Aorta (tissue), 5 donors: ENCODE measurements around the gene CFAP251. TPM values are rescaled to one million over a fixed set of nuclear protein-coding genes. Genes with fewer than 3 reads are reported as not detected.

ENCODE experiments used
- ATAC-seq: fragments of 200-7000 bp; cut with Tn5 transposase; one replicate; pipeline ENCODE4 v1.9.1; 2022; ENCODE audit warnings: moderate library complexity; ENCODE audit not compliant: low FRiP score
- DNase-seq, 2 donors: peaks; one replicate each; pipeline ENCODE4 v3.0.0-alpha.2; 2020
- H3K27ac ChIP-seq, 2 donors: one replicate each; pipeline ENCODE4 v1.5.1; 2013; ENCODE audit warnings: low read length in 2 of 2, mild to moderate bottlenecking in 2 of 2, moderate library complexity in 2 of 2, control low read depth in 1 of 2, inconsistent platforms in 1 of 2, low read depth in 1 of 2
- H3K27me3 ChIP-seq, 2 donors: one replicate each; pipeline ENCODE4 v1.6.1; 2013; ENCODE audit warnings: control low read depth in 1 of 2, low read length in 1 of 2, mild to moderate bottlenecking in 1 of 2, moderate library complexity in 1 of 2; ENCODE audit not compliant: insufficient read depth in 2 of 2, control insufficient read depth in 1 of 2
- H3K36me3 ChIP-seq, 2 donors: one replicate each; pipeline ENCODE4 v1.6.1; 2013; ENCODE audit warnings: control low read depth in 1 of 2, low read length in 1 of 2, mild to moderate bottlenecking in 1 of 2; ENCODE audit not compliant: insufficient read depth in 2 of 2, control insufficient read depth in 1 of 2
- H3K4me1 ChIP-seq, 2 donors: one replicate each; pipeline ENCODE4 v1.6.1; 2013; ENCODE audit warnings: low read length in 2 of 2, control low read depth in 1 of 2, mild to moderate bottlenecking in 1 of 2, moderate library complexity in 1 of 2; ENCODE audit not compliant: insufficient read depth in 2 of 2, control insufficient read depth in 1 of 2
- H3K4me3 ChIP-seq, 2 donors: one replicate each; pipeline ENCODE4 v1.5.1; 2013; ENCODE audit warnings: low read length in 2 of 2, control low read depth in 1 of 2, mild to moderate bottlenecking in 1 of 2
- H3K9me3 ChIP-seq: one replicate; pipeline ENCODE4 v1.6.1; 2013; ENCODE audit warnings: mild to moderate bottlenecking, low read length; ENCODE audit not compliant: control insufficient read depth
- WGBS, 2 donors: extraction: QIAGEN DNeasy Blood & Tissue Kit; methylation state at CpG; one replicate each; pipeline ENCODE4 v1.1.7; 2013; 5-methylcytosine and 5-hydroxymethylcytosine counted together
- intact Hi-C, 2 donors: fragments of 100-400 bp; cut with DNase I; formaldehyde crosslinking; loops; one replicate each; pipeline versions ENCODE4 v1.14.2 to v1.15.0; 2022
- polyA plus RNA-seq, 2 donors: library from polyadenylated mRNA; stranded (reverse); fragments of 200-250 nt; gene quantifications; one replicate each; pipeline ENCODE4 v1.2.3, GENCODE V29; 2013
- total RNA-seq, 2 donors: library from RNA; stranded (reverse); fragmentation: NEBNext Ultra II Directional; extraction: Animal tissue kit (Norgen Biotek cat#: 25700); gene quantifications; one replicate each; pipeline ENCODE4 v1.2.1, GENCODE V29; 2021
- donor health status: healthy with polysubstance abuse.
- donor health status: Bipolar disorder and iron deficiency.
- donor health status: DM: no; HTN: no; CAD: no.
- donor health status: DM: no; HTN: no; CAD: no.
- donor health status: DM: yes; HTN: yes; CAD: no.

CFAP251 gene
- total and polyA plus RNA-seq, 4 donors: 0.88 to 3.9 (median 2.2) TPM

DNA sequence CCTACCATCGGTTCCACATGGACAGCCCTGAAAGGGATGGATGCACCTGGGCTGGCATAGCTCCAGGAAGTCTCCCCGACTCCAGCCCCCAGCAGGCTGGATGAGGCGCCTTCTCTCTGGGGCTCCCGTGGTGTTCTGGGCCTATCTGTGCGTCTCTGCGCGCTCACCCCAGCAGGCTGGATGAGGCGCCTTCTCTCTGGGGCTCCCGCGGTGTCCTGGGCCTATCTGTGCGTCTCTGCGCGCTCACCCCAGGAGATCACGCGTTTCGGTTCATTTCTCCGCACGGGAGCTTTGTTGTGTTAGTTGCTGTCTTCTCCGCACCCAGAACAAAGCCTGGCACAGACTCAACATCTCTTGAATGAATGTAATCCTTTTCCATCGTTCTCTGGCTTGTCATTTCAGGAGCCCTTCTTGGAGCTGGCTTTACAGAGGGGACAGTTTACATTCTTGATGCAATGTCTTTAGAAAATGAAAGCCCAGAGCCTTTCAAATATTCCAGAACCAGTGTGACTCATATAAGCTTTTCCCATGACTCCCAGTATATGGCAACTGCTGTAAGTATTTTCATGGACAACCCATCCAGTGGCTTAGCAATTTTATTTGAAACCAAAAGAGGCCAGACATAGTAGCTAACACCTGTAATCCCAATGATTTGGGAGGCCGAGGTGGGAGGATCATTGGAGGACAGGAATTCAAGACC, 40.3 kb downstream of the CFAP251 start:
- ATAC-seq (no peak), DNase-seq (no peak)
- Histone ChIP-seq H3K9me3 (no peaks in the 10 kb centered on the region), H3K27ac (no peak overlapping the region), H3K27me3 (no peaks in the 10 kb centered on the region), H3K4me1 (no peaks in the 10 kb centered on the region), H3K4me3 (no peak overlapping the region), H3K36me3 (no peaks in the 10 kb centered on the region)
- WGBS, 2 donors: 75 to 78% methylated on average over 21 of the region's 21 CpGs
- intact Hi-C loops: no loop called here

DNA sequence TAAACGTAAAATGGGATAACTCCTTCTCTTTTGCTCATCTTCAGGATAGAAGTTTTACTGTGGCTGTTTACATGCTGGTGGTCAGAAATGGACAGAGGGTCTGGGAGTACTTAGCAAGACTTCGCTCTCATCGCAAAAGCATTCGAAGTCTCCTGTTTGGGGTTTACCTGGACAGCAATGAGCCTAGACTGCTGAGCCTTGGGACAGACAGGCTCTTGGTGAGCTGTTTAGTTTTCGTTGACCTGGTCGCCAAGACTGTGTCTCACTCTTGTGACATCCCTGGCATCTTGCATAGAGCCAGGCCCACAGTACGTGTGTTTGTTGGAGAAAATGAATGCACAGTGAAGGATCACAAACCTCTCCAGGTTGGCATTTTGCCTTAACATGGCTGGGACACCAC, 42.1 kb downstream of the CFAP251 start:
- ATAC-seq (no peak), DNase-seq (no peak)
- intact Hi-C loops: no loop called here
- Histone ChIP-seq H3K36me3 (no peaks in the 10 kb centered on the region), H3K9me3 (no peaks in the 10 kb centered on the region), H3K4me1 (no peaks in the 10 kb centered on the region), H3K27me3 (no peaks in the 10 kb centered on the region), H3K27ac (no peak overlapping the region), H3K4me3 (no peak overlapping the region)
- WGBS, 2 donors: 95 to 97% methylated on average over 7 of the region's 7 CpGs

DNA sequence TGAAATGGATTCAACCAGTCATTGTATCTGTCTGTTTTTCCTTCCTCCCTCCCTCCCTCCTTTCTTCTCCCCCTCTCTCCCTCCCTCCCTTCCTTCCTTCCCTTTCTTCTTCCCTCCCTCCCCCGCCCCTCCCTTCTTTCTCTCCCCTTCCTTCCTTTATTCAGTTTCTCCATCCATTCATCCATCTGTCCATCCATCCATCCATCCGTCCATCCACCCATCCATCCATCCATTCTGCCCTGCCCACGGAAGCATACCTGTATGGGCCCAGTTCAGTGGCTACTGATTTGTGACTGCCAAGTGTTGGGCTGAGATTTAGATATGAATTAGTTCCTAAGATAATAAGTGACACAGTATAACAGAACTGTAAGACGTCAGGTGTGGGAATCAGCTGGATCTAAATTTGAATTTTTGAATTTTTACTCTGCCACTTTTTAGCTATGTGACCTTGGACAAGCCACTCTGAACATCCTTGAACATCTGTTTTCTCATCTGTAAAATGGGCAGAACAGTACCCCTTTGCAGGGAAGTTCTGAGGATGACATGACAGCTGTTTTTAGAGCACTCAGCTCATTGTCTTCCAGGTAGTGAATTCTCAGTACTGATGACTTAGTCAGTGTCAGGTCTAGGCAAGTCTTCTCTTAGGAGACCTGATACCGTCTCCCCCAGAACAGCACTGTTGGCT, 42.9 kb downstream of the CFAP251 start:
- ATAC-seq (no peak), DNase-seq (no peak)
- no peak overlapping the region for H3K27ac ChIP-seq
- H3K4me1 ChIP-seq: no peaks in the 10 kb centered on the region
- no peak overlapping the region for H3K4me3 ChIP-seq
- 88 to 91% methylated on average over 5 of the region's 5 CpGs for WGBS, 2 donors
- no peaks in the 10 kb centered on the region for H3K9me3 ChIP-seq
- intact Hi-C loops: no loop called here
- H3K27me3 ChIP-seq: no peaks in the 10 kb centered on the region
- H3K36me3 ChIP-seq: no peaks in the 10 kb centered on the region

DNA sequence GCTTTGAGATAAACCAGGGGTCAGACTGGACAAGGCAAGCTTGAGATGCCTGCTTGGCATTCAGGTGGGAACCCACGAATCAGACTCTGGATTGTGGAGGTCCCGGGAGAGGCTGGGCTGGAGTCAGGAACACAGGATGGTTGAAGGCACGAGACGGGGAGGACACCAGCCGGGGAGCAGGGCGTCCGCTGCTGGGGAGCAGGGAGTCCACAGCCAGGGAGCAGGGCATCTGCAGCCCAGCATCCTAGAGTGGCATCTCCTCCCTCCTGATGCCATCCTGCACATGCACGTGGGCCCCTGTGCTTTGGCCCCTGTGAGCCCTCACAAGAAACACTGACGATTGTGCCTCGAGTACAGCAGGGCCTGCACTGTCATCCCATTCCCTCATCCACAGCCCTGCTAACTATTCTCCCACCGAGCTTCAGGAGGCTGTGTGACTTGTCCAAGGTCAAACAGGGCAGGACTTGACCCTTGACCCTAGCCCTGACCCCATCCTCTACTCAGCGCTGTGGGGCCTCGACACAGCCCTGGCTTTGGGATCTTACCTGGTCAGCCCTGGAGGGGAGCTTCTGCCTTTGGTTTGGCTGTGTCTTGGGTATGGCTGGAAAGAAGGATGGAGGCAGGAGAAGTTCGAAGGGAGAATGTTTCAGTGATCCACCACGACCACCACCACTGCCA, 45.1 kb downstream of the CFAP251 start:
- no peak for ATAC-seq
- intact Hi-C loops: no loop called here
- no peaks in the 10 kb centered on the region for H3K9me3 ChIP-seq
- no peaks in the 10 kb centered on the region for H3K4me1 ChIP-seq
- no peak overlapping the region for H3K27ac ChIP-seq
- 85 to 89% methylated on average over 15 of the region's 15 CpGs for WGBS, 2 donors
- H3K4me3 ChIP-seq: no peak overlapping the region
- DNase-seq: no peak
- no peaks in the 10 kb centered on the region for H3K27me3 ChIP-seq
- no peaks in the 10 kb centered on the region for H3K36me3 ChIP-seq

DNA sequence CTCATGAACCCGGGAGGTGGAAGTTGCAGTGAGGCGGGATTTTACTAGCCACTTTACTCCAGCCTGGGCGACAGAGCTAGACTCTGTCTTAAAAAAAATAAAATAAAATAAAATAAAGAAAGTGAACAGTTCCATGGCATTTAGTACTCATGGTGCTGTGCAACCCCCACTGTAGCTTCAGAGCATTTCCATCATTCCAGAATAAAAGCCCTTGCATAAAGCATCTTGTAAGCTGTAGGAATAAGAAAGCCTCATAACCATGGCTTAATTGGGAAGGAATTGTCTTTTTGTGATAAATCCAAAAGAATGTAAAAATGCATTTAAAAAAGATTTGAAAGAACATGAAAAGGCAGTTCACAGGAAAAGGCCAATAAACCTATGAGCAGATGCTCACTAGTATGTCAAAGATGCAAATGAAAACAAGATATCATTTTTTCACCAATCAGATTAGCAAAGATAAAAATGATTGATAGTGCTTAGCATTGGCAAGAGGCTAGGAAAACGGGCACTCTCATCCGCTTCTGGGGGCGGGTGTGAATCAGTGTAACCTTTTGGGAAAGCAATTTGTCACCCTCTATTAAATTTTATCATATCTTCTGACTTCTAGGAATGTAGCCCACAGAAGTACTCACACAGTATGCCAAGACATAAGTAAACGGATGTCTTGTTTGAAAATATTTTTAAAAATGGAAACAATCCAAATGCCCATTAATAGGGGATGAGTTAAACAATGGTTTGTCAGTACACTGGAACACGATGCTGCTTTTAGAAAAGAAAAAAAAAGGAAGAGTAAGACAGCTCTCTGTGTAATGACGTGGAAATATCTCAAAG, 46.6 kb downstream of the CFAP251 start:
- no peaks in the 10 kb centered on the region for H3K36me3 ChIP-seq
- H3K27me3 ChIP-seq: no peaks in the 10 kb centered on the region
- H3K4me3 ChIP-seq: no peak overlapping the region
- ATAC-seq (no peak), DNase-seq (no peak)
- WGBS, 2 donors: 25 to 33% methylated on average over 9 of the region's 9 CpGs
- H3K27ac ChIP-seq: no peak overlapping the region
- H3K9me3 ChIP-seq: no peaks in the 10 kb centered on the region
- no peaks in the 10 kb centered on the region for H3K4me1 ChIP-seq
- intact Hi-C loops: loop anchor here in 1 of 2 donors (5.0 kb wide), 1 partner anchor 42 kb away; no protein-coding TSS in a partner anchor

DNA sequence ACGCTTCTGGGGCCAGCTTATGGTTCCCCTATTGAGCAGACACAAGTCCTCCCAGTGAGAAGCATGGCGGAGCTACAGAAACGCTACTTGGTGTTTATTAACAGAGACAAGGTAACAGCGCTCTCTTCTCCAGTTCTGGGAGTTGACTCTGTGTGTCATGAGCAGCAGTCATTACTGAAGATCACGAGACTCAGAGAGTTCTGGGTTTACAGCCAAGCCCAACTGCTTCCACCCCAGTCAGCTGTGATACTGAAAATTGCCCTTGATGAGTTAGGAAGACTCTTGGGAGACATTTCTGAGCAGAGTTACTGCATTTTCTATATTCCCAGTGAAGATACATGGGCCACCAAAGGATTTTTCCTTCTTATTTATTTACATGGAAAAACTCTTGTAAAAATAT, 48.6 kb downstream of the CFAP251 start:
- intact Hi-C loops: loop anchor here in 1 of 2 donors (5.0 kb wide), 1 partner anchor 40 kb away; no protein-coding TSS in a partner anchor
- Histone ChIP-seq H3K36me3 (no peaks in the 10 kb centered on the region), H3K27ac (no peak overlapping the region), H3K9me3 (no peaks in the 10 kb centered on the region), H3K27me3 (no peaks in the 10 kb centered on the region), H3K4me1 (no peaks in the 10 kb centered on the region), H3K4me3 (no peak overlapping the region)
- 95 to 96% methylated on average over 5 of the region's 5 CpGs for WGBS, 2 donors
- DNase-seq: no peak
- no peak for ATAC-seq

DNA sequence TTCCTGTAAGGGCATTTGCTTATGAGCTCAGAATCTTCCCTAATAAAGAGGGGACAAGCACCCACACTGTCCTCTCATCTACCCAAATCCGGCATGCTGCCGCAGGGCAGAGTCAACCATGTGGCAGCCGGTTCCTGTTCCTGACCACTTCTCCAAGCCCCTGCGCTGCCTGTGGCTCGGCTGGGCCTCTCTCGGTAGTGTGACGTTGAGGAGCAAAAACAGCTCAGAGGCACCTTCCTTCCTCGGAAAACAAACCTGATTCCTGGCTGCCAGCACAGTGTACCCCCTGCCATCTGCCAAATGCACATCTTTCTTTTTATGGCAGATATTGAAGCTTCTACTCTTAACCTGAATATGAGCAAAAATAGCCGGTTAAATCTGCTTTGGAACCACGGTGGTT, 50.5 kb downstream of the CFAP251 start:
- Histone ChIP-seq H3K4me1 (no peaks in the 10 kb centered on the region), H3K9me3 (no peaks in the 10 kb centered on the region), H3K36me3 (no peaks in the 10 kb centered on the region), H3K27me3 (no peaks in the 10 kb centered on the region), H3K27ac (no peak overlapping the region), H3K4me3 (no peak overlapping the region)
- intact Hi-C loops: loop anchor here in 1 of 2 donors (5.0 kb wide), 1 partner anchor 38 kb away; no protein-coding TSS in a partner anchor
- ATAC-seq (no peak), DNase-seq (peak in 1 of 2 donors; percentile 79)
- WGBS, 2 donors: 89 to 91% methylated on average over 10 of the region's 10 CpGs

DNA sequence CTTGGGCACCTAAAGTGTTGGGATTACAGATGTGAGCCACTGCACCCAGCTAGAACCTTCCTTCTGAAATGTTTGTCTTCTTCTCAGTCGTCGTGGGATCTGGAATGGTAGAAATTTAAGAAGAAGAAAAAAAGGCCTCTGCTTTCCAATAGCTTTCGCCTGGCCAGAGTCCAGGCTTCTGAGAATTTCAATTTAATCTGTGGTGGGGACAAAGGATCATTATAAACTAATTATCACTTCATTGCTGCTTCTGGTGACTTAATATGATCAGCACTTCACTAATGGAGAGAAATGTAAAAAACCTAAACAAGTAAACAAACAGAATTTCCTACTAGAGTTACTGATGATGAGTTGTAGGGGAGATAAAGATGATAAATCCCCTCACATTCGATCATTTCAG, 51.3 kb downstream of the CFAP251 start:
- Histone ChIP-seq H3K4me1 (no peaks in the 10 kb centered on the region), H3K27ac (no peak overlapping the region), H3K27me3 (no peaks in the 10 kb centered on the region), H3K4me3 (no peak overlapping the region), H3K36me3 (no peaks in the 10 kb centered on the region), H3K9me3 (no peaks in the 10 kb centered on the region)
- ATAC-seq (no peak), DNase-seq (no peak)
- intact Hi-C loops: loop anchor here in 1 of 2 donors (5.0 kb wide), 1 partner anchor 38 kb away; no protein-coding TSS in a partner anchor
- WGBS, 2 donors: 66 to 70% methylated on average over 4 of the region's 4 CpGs
